Suppressor macrophage treated with lipopolysaccharide for 4 hours (primary cell): ENCODE results near the gene MOV10L1.

Source experiments
- DNase-seq: peaks from one replicate; pipeline ENCODE4 v3.0.0-alpha.2; 2020

The MOV10L1 gene

GRCh38 chr22:50059881-50060262 is 29.9 kb upstream of the MOV10L1 start:
- no peak for DNase-seq

DNA sequence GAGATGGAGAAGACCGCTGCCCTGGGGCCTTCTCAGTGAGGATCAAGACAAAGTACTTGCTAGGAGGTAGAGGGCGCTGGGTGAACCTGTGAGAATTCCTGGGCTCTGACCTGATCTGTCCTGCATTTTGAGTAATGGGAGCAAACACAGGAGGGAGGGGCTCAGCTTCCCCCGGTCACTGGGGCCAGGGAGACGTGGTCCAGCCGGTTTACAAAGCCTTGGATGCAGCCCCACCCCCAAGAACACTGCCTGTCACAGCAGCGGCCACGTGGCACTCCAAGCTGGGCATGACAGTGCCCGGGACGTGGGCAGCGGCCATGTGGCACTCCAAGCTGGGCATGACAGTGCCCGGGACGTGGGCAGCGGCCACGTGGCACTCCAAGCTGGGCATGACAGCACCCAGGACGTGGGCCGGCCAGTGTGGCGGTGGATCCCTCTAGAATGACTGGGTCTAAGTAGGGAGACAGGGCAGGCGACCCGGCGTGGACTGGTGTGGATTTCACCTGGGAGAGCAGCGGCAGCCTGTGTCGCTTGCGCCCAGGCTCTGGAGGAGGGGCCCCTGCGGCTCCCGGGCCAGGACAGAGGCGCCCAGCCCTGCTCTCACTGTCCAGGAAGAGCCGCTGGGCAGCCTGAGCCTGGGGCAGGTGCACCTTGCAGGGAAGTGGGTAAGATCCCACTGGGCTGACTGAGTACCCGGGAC is 29.2 kb upstream of the MOV10L1 start:
- DNase-seq: no peak

- DNase-seq: no peak
Measured at GRCh38 chr22:50061141-50061823, 28.5 kb upstream of the MOV10L1 start.

DNA sequence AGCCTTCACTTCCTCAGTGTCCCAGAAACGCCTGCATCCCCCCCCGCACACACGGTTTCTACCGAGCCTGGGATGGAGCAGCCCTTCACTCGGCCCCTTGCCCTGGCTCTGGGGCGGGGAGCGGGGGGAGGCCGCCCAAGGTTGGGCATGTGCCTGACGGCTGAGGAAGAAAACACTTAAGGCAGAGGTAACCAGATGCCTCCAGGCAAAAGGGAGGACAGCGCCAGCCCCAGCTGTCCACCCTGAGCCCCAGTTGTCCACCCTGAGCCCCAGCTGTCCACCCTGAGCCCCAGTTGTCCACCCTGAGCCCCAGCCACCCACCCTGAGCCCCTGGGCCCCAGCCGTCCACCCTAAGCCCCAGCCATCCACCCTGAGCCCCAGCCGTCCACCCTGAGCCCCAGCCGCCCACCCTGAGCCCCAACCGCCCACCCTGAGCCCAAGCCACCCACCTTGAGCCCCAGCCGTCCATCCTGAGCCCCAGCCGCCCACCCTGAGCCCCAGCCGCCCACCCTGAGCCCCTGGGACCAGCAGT is 27.9 kb upstream of the MOV10L1 start:
- DNase-seq: no peak

GRCh38 chr22:50062509-50063135 is 27.2 kb upstream of the MOV10L1 start:
- no peak for DNase-seq

DNA sequence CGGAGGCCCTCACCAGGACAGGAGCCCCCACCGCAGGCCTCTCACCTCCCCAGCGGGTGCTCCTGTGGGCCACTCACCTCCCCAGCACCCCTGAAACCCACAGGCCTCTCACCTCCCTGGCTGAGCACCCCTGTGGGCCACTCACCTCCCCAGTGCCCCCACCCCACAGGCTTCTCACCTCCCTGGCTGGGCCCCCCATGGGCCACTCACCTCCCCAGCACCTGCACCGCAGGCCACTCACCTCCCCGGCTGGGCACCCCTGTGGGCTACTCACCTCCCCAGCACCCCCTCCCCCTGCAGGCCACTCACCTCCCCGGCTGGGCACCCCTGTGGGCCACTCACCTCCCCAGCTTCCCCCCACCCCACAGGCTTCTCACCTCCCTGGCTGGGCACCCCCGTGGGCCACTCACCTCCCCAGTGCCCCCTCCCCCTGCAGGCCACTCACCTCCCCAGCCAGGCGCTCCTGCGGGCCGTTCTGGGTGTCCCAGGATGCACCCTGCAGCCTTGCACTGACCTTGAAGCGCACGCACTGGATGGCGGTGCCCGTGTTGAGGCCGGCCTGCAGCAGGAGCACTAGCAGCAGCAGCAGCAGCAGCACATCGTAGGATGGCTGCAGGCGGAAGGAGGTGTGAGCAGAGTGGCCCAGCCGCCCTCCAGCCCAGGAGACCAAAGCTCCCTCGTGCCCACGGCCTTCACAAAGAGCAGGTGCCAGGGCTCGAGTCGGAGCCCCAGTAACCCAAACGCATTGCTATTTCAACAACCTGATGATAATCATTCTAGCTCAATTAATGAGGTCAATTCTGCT is 26.0 kb upstream of the MOV10L1 start:
- DNase-seq: no peak

GRCh38 chr22:50064453-50064852 is 25.4 kb upstream of the MOV10L1 start:
- no peak for DNase-seq

DNA sequence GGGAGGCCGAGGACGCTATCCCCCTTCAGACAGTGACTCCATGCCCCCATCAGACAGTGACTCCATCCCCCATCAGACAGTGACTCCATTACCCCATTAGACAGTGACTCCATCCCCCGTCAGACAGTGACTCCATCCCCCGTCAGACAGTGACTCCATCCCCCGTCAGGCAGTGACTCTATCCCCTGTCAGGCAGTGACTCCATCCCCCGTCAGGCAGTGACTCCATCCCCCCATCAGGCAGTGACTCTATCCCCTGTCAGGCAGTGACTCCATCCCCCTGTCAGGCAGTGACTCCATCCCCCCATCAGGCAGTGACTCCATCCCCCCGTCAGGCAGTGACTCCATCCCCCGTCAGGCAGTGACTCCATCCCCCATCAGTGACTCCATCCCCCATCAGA is 22.6 kb upstream of the MOV10L1 start:
- no peak for DNase-seq

DNA sequence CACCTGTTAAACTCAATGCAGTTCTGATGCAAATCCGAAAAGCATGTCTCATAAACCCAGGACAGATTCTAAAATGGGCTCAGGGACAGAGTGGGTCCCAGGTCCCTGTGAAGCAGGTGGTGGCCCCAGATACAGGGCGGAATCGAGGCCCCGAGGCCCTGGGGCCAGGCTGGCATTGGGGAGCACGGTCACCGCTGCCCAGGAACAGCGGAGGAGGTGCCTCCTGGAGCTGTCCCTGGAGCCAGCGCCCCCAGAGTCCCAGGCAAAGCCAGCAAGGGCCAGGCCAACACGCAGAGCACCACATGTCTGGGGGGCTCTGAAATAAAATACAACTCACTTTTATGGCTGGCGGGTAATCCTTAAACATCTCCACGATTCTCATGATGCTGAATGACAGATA is 21.7 kb upstream of the MOV10L1 start:
- no peak for DNase-seq

DNA sequence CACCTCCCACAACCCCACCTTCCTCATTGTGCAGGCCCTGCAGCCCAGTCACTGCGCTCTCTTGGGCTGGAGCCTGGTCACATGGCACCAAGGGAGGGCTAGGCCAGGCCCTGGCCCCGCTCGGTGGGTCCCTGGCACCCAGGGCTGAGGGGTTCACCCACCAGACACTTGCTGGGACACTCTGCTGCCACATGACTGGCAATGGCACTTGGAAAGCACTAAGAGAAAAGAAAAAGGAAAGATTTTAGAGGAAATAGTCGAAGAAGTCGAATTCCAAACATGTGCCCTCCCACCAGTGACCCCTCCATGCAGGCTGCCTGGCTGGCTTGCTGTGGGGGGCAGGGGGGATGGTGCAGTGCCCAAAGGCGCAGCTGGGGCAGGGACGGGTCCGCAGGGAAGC is 19.4 kb upstream of the MOV10L1 start:
- no peak for DNase-seq

DNA sequence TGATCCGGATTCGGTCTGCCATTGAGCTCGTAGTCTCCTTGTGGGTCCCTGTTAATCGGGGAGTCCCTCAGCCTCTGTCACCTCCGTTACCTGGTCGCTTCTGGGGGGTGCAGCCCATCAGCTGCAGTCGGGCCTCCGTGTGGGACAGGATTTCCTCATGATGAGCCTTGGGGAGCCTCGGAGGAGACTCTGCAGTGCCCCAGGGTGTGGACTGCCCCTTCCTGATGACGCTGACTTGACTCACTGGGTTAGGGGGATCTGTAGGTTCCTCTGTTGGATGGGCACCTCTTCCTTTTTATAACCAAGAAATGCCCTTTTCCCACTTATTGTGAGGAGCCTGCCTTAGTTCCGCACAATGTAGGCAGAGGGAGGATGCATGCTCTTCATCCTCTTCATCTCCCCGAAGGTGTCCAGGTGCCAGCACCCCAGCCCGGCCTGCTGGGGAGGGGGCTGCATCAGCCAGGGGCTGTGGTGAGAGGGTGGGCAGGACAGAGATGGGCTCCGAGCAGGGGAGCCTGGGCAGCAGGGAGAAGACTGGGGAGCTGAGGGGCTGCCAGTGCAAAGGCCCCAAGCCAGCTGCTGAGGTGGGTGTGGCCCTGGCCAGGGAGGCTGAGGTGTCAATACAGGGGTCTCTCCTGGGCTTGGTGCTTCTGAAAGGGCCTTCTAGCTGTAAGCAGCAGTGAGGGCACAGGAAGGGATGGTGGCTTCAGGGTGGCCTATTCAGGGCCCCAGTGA is 18.2 kb upstream of the MOV10L1 start:
- DNase-seq: no peak

DNA sequence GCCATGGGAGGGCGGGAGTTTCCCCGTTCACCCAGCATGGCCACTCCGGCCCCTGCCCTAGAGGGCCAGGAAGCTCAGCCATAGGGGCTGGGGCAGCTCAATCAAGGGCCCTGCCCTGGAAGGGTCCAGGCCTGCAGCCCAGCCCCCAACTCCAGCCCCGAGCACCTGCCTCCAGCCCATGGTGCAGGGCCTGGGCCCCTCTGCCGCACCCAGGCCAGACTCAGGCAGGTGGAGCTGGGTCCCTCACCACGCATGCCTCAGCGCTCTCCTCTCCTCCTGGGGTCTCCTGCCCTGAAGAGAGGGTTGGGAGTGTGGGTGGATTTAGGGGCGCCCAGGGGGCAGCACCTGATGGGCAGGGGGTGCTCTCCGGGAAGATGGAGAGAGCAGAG is 17.6 kb upstream of the MOV10L1 start:
- DNase-seq: no peak

DNA sequence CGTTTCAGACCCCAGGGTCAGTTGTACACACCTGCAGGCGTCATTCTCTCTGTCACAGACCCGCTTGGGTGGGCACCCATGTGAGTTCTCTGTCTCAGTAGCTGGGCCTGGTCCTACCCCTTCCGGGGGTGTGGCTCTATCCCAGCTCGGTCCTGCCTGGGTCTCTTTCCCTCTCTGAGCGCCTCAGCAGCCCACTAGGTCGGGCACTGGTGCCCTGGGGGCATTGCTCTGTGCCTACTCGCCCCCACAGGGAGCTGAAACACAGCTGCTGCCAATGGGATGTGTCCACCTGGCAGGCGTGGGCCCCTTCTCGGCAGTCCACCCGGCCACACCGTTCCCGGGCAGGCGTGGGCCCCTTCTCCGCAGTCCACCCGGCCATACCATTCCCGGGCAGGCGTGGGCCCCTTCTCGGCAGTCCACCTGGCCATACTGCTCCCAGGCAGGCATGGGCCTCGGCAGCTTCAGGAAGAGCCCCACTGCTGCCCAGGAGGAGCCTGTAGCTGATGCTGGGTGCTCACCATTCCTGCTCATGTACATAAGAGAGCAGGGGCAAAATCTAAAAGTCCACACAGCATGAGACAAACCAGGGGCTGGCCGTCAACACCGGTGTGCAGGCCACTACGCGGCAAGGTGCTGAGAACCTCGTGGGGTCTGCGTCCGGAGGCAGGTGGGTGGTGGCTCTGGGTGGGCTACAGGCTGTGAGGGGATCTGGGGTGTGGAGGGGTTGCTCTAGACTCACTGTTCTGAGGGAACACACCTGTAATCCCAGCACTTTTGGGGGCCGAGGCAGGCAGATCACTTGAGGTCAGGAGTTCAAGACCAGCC is 16.9 kb upstream of the MOV10L1 start:
- DNase-seq: no peak

DNA sequence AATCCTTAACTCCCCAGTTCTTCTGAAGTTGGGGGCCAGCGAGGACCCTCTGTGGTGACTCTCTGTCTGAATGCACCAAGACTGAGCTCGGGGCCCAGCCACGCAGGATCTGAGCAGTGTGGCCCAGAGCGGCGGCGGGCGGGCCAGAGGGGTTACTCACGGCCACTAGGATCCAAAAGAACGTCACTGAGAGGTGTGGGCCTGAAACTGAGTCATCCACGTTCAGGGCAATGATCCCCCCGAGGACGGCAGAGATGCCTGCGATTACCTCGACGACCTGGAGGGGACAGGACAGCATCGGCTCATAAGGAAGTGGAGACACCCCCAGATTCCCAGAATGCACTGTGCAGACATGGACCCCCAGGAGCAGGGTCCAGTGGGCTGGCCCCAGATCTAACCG is 15.8 kb upstream of the MOV10L1 start:
- DNase-seq: no peak

GRCh38 chr22:50074551-50075530 is 15.0 kb upstream of the MOV10L1 start:
- DNase-seq: no peak

DNA sequence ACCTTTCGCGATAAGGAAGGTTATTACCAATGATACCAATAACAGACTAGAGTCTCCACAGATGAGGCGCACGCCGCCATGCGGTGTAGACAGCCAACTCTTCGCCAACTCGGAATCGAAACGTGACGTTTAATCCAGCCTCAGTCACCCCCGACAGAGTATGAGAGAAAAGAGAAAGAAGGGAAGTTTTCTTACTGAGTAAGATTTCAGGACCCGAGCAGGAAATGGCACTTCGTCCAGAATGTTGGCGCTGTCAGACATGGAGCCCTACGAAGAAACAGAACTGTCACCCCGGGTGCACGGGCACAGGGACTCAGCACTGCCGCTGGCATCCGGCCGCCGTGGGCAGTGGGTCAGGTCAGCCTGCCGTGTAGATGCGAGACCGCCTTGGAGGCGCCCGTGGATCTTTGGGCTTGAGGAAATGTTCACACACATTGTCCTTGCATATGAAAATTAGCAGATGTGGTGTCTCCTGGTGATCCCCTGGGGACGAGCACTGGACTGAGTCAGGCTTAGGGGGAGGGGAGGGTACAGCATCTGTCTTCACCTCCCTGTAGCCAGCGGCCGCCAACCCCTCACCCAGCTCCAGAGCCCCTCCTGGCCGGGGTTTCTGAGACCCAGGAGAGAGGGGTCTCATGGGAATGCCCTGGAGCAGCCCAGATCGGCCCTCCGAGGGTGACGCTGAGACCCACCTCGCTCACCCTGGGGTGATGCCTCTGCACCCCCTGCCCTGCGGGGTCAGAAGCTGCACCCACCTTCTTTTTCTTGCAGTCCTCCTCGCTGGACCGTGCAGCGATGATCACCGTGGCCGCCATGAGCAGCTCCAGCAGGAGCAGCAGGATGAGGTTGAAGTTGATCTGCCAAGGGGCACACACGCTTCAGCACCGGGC is 12.9 kb upstream of the MOV10L1 start:
- no peak for DNase-seq

DNA sequence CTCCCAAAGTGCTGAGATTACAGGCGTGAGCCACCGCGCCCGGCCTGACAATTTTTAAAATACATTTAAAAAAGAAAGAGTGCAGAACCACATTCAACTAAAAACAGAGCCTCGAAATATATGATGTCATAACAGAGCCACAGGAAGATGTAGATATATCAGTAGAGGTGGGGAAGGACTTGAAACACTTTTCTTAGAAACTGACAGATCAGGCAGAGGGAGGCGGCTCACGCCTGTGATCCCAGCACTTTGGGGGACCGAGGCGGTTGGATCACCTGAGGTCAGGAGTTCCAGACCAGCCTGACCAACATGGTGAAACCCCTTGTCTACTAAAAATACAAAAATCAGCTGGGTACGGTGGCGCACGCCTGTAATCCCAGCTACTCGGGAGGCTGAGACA is 11.6 kb upstream of the MOV10L1 start:
- DNase-seq: no peak

DNA sequence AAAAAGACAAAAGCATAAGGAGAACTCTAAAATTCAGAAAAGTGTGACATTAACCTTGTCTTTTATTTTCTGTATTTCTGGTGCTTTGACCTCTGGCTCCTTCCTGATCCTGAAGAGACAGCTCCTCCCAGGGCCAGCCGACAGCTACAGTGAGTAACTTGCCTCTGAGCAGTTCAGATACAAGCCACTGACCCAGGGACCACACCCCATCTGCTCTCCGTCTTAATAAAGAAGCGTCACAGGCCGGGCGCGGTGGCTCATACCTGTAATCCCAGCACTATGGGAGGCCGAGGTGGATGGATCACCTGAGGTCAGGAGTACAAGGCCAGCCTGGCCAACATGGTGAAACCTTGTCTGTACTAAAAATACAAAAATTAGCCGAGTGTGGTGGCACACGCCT is 11.0 kb upstream of the MOV10L1 start:
- no peak for DNase-seq

DNA sequence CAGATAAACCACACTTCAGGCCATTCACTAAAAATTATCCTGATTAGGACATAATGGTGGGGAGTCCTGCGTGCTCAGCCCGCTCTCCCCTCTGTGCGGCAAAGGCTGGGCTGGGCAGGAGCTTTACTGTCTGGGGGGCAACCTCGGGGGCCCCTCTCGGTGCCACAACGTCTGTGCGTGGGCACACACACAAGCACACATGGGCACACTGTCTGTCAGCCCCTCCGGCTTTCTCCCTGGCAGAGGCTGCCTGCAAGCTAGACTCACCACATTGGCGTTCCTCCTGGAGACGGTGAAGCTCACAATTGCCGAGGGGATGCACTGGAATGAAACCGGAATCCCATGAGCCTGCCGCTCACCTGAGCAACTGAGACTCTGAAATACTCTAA is 9.7 kb upstream of the MOV10L1 start:
- no peak for DNase-seq
